ENCODE measurements around the gene MLLT1. TPM values are rescaled to one million over a fixed set of nuclear protein-coding genes. Genes with fewer than 3 reads are reported as not detected.

Gene MLLT1
- total and polyA plus RNA-seq, 2 experiments from 2014 or later, result 13.3 to 19.1 TPM

- Histone ChIP-seq H3F3A (ENCODE audit: insufficient read depth) (peaks cover 42% of the 10 kb centered on the region), H3K9ac (no peak overlapping the region), H3K79me2 (ENCODE audit: insufficient read depth) (peaks cover 84% of the 10 kb centered on the region), H3K4me3 (no peak overlapping the region), H4K20me1 (ENCODE audit: insufficient read depth) (no peaks in the 10 kb centered on the region), H3K4me2 (ENCODE audit: unreplicated experiment) (no peak overlapping the region), H3K4me1 (ENCODE audit: insufficient read depth) (peaks cover 56% of the 10 kb centered on the region), H3K9me2 (ENCODE audit: insufficient read depth) (no peaks in the 10 kb centered on the region), H3K27me3 (replicated peaks; ENCODE audit: insufficient read depth) (no peaks in the 10 kb centered on the region), H3K27ac (no peak overlapping the region), H3K9me3 (ENCODE audit: low read depth) (no peaks in the 10 kb centered on the region), H3K36me3 (ENCODE audit: low read depth) (no peaks in the 10 kb centered on the region), H2AFZ (no peak overlapping the region)
- TF ChIP-seq EZH2phosphoT487 (IDR thresholded peaks at IDR 0.05; ENCODE audit: insufficient read depth, low read depth) (no peak), EZH2 (IDR thresholded peaks at IDR 0.05; ENCODE audit: insufficient read depth, poor library complexity, severe bottlenecking) (no peak)
- in situ Hi-C loops (cut with MboI), result no loop called here
- WGBS, 2 experiments (ENCODE audit: low coverage in 1 of 2, low lambda C conversion rate in 2 of 2, missing lambda C conversion rate in 2 of 2), result 82 to 85% methylated on average over 32 to 39 of the region's 39 CpGs
- no peak for DNase-seq
Observed at GRCh38 chr19:6236310-6237291, 43.2 kb downstream of the MLLT1 start.

- Histone ChIP-seq H3K27me3 (replicated peaks; ENCODE audit: insufficient read depth) (no peaks in the 10 kb centered on the region), H3K9ac (no peak overlapping the region), H3K4me1 (ENCODE audit: insufficient read depth) (peaks cover 56% of the 10 kb centered on the region), H3K79me2 (ENCODE audit: insufficient read depth) (peaks cover 84% of the 10 kb centered on the region), H3K9me3 (ENCODE audit: low read depth) (no peaks in the 10 kb centered on the region), H3F3A (ENCODE audit: insufficient read depth) (peaks cover 50% of the 10 kb centered on the region), H3K4me2 (ENCODE audit: unreplicated experiment) (peak overlapping the region; percentile 43), H3K4me3 (no peak overlapping the region), H3K27ac (no peak overlapping the region), H3K9me2 (ENCODE audit: insufficient read depth) (no peaks in the 10 kb centered on the region), H3K36me3 (ENCODE audit: low read depth) (no peaks in the 10 kb centered on the region), H2AFZ (no peak overlapping the region), H4K20me1 (ENCODE audit: insufficient read depth) (no peaks in the 10 kb centered on the region)
- 69 to 70% methylated on average over 25 to 26 of the region's 26 CpGs for WGBS, 2 experiments (ENCODE audit: low coverage in 1 of 2, low lambda C conversion rate in 2 of 2, missing lambda C conversion rate in 2 of 2)
- in situ Hi-C loops (cut with MboI), result no loop called here
- TF ChIP-seq EZH2phosphoT487 (IDR thresholded peaks at IDR 0.05; ENCODE audit: insufficient read depth, low read depth) (no peak), EZH2 (IDR thresholded peaks at IDR 0.05; ENCODE audit: insufficient read depth, poor library complexity, severe bottlenecking) (no peak)
- DNase-seq, result no peak
Observed at GRCh38 chr19:6235031-6235951, 44.5 kb downstream of the MLLT1 start.

- Histone ChIP-seq H3K27me3 (replicated peaks; ENCODE audit: insufficient read depth) (no peaks in the 10 kb centered on the region), H3K4me2 (ENCODE audit: unreplicated experiment) (peak overlapping the region; percentile 43), H3K9ac (peak overlapping the region; percentile 35; the same call in 1 of the 2 replicates), H3K36me3 (ENCODE audit: low read depth) (no peaks in the 10 kb centered on the region), H3K79me2 (ENCODE audit: insufficient read depth) (peaks cover 84% of the 10 kb centered on the region), H3K9me2 (ENCODE audit: insufficient read depth) (no peaks in the 10 kb centered on the region), H4K20me1 (ENCODE audit: insufficient read depth) (no peaks in the 10 kb centered on the region), H3K9me3 (ENCODE audit: low read depth) (no peaks in the 10 kb centered on the region), H3K4me1 (ENCODE audit: insufficient read depth) (peaks cover 53% of the 10 kb centered on the region), H2AFZ (no peak overlapping the region), H3K4me3 (no peak overlapping the region), H3F3A (ENCODE audit: insufficient read depth) (peaks cover 47% of the 10 kb centered on the region), H3K27ac (peak overlapping the region; percentile 19; the same call in 1 of the 2 replicates)
- peak; percentile 36 for DNase-seq
- TF ChIP-seq EZH2phosphoT487 (IDR thresholded peaks at IDR 0.05; ENCODE audit: insufficient read depth, low read depth), result no peak
- TF ChIP-seq EZH2 (IDR thresholded peaks at IDR 0.05; ENCODE audit: insufficient read depth, poor library complexity, severe bottlenecking), result no peak
- WGBS, 2 experiments (ENCODE audit: low coverage in 1 of 2, low lambda C conversion rate in 2 of 2, missing lambda C conversion rate in 2 of 2), result 35 to 45% methylated on average over 8 of the region's 8 CpGs
- in situ Hi-C loops (cut with MboI), result no loop called here
Observed at GRCh38 chr19:6234527-6234926, 45.2 kb downstream of the MLLT1 start.

Measured in GM23248 (cell line).